K562 (cell line): Measurements from ENCODE around the gene NPB. TPM values are rescaled to one million over a fixed set of nuclear protein-coding genes. Genes with fewer than 3 reads are reported as not detected.

Experiments
- CHD1 ChIP-seq: fragments of 200-600 bp; sonication (generic); IDR thresholded peaks from one replicate; pipeline ENCODE4 v1.6.1; 2012; ENCODE audit warnings: mild to moderate bottlenecking, moderate library complexity, low read length, inconsistent platforms
- HMG20A ChIP-seq: fragments of 450-650 bp; formaldehyde crosslinking; conservative IDR thresholded peaks from 2 replicates; pipeline ENCODE4 v1.4.0; 2020; ENCODE audit warnings: mild to moderate bottlenecking, mixed read lengths
- HMGN3 ChIP-seq: IDR thresholded peaks from 2 replicates; pipeline ENCODE4 v1.6.1; 2011; ENCODE audit warnings: borderline replicate concordance, low read depth, mild to moderate bottlenecking, mixed read lengths, low read length; ENCODE audit not compliant: insufficient read length; ENCODE audit errors: extremely low read depth
- KLF10 ChIP-seq: fragments of 250-450 bp; sonication (Bioruptor Pico); IDR thresholded peaks from 2 replicates; pipeline ENCODE4 v1.6.1; 2021; ENCODE audit warnings: matching md5 sums
- LCOR ChIP-seq: sonication (generic); formaldehyde crosslinking; IDR thresholded peaks from 2 replicates; pipeline ENCODE4 v1.8.0; 2022; ENCODE audit warnings: mild to moderate bottlenecking, missing genetic modification reagents
- MCM7 ChIP-seq, 2 experiments: fragments of 450-650 bp; IDR thresholded peaks; 2 replicates each; pipeline ENCODE4 v1.6.1; 2016 to 2018
- RBFOX2 ChIP-seq: fragments of 200-400 bp; formaldehyde crosslinking; IDR thresholded peaks from 2 replicates; pipeline ENCODE4 v1.6.1; 2017; ENCODE audit warnings: low read depth, mild to moderate bottlenecking, low read length, moderate library complexity
- SIN3A ChIP-seq, 2 experiments: fragments of 150-350 bp in 1 of 2; IDR thresholded peaks; 2 replicates each; pipeline ENCODE4 v1.6.1; 2011 to 2016; ENCODE audit warnings: borderline replicate concordance in 2 of 2, low read depth in 2 of 2, low read length in 2 of 2, mild to moderate bottlenecking in 2 of 2, moderate library complexity in 2 of 2; ENCODE audit not compliant: control insufficient read depth in 1 of 2
- SRSF3 ChIP-seq: fragments of 200-400 bp; formaldehyde crosslinking; IDR thresholded peaks from 2 replicates; pipeline ENCODE4 v1.6.1; 2016; ENCODE audit warnings: mild to moderate bottlenecking, low read length, moderate library complexity; ENCODE audit not compliant: insufficient read depth
- ZBTB11 ChIP-seq, 3 experiments: fragments of 200-800 bp in 1 of 3; fragments of 250-450 bp in 1 of 3; fragments of 450-650 bp in 1 of 3; sonication (Bioruptor Pico) in 1 of 3; sonication (Bioruptor generic) in 1 of 3; formaldehyde crosslinking in 1 of 3; IDR thresholded peaks; 2 replicates each; pipeline versions ENCODE4 v1.6.1 to v1.8.0; 2016 to 2022; ENCODE audit warnings: mild to moderate bottlenecking in 2 of 3, missing genetic modification characterization in 2 of 3, missing compliant biosample characterization in 1 of 3, moderate library complexity in 1 of 3
- ZBTB40 ChIP-seq, 2 experiments: fragments of 450-650 bp in 1 of 2; sonication (generic) in 1 of 2; formaldehyde crosslinking in 1 of 2; IDR thresholded peaks; 2 replicates each; pipeline versions ENCODE4 v1.7.1 to v1.9.0; 2016 to 2022; ENCODE audit warnings: inconsistent platforms in 1 of 2, mild to moderate bottlenecking in 1 of 2, missing genetic modification reagents in 1 of 2
- ZFP1 ChIP-seq: fragments of 450-650 bp; formaldehyde crosslinking; IDR thresholded peaks from 2 replicates; pipeline ENCODE4 v1.4.0; 2020; ENCODE audit warnings: mild to moderate bottlenecking, mixed read lengths
- polyA plus RNA-seq, 8 experiments: library from polyadenylated mRNA; depleted of rRNA in 4 of 8; stranded (reverse) in 5 of 8; unstranded in 3 of 8; fragments of >200 nt; fragmentation: Nextera tagmentation in 2 of 8; fragmentation: Illumina TruSeq in 1 of 8; extraction: Ambion mirVana in 2 of 8; extraction: Trizol in 1 of 8; gene quantifications; 2 replicates each; pipeline versions ENCODE4 v1.2.1 to v1.2.3, GENCODE V29; 2011 to 2014; ENCODE audit warnings: inconsistent platforms in 1 of 8, missing spikeins in 1 of 8
- total RNA-seq, 7 experiments: library from RNA; depleted of rRNA in 6 of 7; stranded (reverse); fragments of >200 nt in 6 of 7; fragmentation: Illumina TruSeq in 2 of 7; extraction: Trizol in 2 of 7; gene quantifications; 2 replicates each; pipeline versions ENCODE4 v1.2.1 to v1.2.3, GENCODE V29; 2011 to 2021; ENCODE audit warnings: low replicate concordance in 1 of 7

NPB gene
- total and polyA plus RNA-seq, 9 of the 15 experiments (the other 6 are each of a cell fraction or from before 2014, with no cell fraction given): 0.03 to 0.61 (median 0.14) TPM; not detected in 2

DNA sequence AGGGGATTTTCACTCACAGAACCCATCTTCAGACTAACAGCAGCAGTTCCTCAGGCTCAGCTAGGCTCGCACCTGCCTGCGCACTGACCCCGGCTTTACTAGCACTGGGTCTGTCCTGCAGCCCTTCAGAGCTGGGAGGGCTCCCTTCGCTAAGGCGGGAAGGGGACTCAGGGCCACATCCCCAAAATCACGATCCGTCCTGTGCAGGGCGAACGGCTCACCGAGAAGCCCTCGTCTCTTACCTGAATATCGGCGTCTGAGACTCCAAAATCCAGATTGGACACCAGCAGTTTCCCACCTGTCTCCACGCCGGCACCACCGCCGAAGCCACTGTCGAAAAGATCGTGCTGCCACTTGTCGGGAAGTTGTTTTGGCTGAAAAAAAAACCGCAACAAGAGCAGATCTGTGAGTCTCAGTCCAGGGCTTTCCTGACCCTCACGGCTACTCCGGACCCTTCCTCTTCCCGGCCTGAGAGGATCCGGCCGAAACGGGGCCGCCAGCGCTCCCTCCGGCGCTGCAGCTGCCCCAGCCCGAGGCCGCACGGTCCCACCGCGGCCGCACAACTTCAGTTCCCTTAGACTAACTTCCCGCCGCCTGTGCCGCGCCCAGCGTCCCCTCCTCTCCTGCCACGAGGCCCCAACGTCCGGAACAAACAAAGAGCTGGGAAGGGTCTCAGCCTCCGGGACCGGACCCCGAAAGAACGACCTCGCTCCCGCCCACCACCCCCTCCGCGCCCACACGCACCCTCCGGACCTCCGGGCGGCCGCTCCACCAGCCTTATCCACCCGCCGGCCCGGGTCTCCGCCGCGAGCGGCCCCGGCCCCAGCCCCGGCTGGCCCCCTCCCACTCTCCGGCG, 11.4 kb upstream of the NPB start (continued):
- TF ChIP-seq ZBTB40 (IDR thresholded peaks at IDR 0.05) (peak; percentile 65), ZBTB40 (CRISPR knock-in tag; IDR thresholded peaks at IDR 0.05) (no peak), MCM7 (IDR thresholded peaks at IDR 0.05) (no peak), LCOR (CRISPR knock-in tag) (0 out of 2 replicates have a peak, but pooled peaks have one; percentile 48), HMGN3 (peak; percentile 39), CHD1 (peak; percentile 96), RBFOX2 (peak; percentile 66), HMG20A (CRISPR knock-in tag) (no peak), KLF10 (no peak), ZFP1 (no peak), SRSF3 (0 out of 2 replicates have a peak, but pooled peaks have one; percentile 66), SIN3A (IDR thresholded peaks at IDR 0.05; ENCODE audit: borderline replicate concordance in 2 of 2, control insufficient read depth in 1 of 2, low read depth in 2 of 2, low read length in 2 of 2) (peak in 1 of 2 experiments; percentile 10; a peak in 1 of 4 replicates), ZBTB11 (CRISPR knock-in tag; IDR thresholded peaks at IDR 0.05) (peak in 2 of 3 experiments; percentile 58 to 66; a peak in 3 of 6 replicates)
